Measurements from ENCODE around the gene MOB2. TPM values are rescaled to one million over a fixed set of nuclear protein-coding genes. Genes with fewer than 3 reads are reported as not detected.

The MOB2 gene
- total RNA-seq, 2 donors from 2014 or later: 11.4 to 31.3 TPM

- Histone ChIP-seq H3K36me3 (replicated peaks in 1 of 2; ENCODE audit: insufficient read depth in 1 of 2, low read depth in 2 of 2) (peaks cover 0 to 2% of the 10 kb centered on the region in 2 donors), H3K4me1 (no peaks in the 10 kb centered on the region), H3K4me3 (no peak overlapping the region), H3K27me3 (no peaks in the 10 kb centered on the region), H3K9me3 (no peaks in the 10 kb centered on the region), H3K27ac (no peak overlapping the region)
- DNase-seq: peak in 1 of 4 donors; percentile 3
- intact Hi-C loops (cut with DNase I): no loop called here
- TF ChIP-seq, protein P1, sequence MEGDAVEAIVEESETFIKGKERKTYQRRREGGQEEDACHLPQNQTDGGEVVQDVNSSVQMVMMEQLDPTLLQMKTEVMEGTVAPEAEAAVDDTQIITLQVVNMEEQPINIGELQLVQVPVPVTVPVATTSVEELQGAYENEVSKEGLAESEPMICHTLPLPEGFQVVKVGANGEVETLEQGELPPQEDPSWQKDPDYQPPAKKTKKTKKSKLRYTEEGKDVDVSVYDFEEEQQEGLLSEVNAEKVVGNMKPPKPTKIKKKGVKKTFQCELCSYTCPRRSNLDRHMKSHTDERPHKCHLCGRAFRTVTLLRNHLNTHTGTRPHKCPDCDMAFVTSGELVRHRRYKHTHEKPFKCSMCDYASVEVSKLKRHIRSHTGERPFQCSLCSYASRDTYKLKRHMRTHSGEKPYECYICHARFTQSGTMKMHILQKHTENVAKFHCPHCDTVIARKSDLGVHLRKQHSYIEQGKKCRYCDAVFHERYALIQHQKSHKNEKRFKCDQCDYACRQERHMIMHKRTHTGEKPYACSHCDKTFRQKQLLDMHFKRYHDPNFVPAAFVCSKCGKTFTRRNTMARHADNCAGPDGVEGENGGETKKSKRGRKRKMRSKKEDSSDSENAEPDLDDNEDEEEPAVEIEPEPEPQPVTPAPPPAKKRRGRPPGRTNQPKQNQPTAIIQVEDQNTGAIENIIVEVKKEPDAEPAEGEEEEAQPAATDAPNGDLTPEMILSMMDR (IDR thresholded peaks at IDR 0.05): no peak
- TF ChIP-seq POLR2A (IDR thresholded peaks at IDR 0.05): no peak
- WGBS, 2 donors: 61 to 80% methylated on average over 4 to 7 of the region's 9 CpGs
- no peak for ATAC-seq
Measured at GRCh38 chr11:1471736-1472135, 14.8 kb downstream of the MOB2 start.

DNA sequence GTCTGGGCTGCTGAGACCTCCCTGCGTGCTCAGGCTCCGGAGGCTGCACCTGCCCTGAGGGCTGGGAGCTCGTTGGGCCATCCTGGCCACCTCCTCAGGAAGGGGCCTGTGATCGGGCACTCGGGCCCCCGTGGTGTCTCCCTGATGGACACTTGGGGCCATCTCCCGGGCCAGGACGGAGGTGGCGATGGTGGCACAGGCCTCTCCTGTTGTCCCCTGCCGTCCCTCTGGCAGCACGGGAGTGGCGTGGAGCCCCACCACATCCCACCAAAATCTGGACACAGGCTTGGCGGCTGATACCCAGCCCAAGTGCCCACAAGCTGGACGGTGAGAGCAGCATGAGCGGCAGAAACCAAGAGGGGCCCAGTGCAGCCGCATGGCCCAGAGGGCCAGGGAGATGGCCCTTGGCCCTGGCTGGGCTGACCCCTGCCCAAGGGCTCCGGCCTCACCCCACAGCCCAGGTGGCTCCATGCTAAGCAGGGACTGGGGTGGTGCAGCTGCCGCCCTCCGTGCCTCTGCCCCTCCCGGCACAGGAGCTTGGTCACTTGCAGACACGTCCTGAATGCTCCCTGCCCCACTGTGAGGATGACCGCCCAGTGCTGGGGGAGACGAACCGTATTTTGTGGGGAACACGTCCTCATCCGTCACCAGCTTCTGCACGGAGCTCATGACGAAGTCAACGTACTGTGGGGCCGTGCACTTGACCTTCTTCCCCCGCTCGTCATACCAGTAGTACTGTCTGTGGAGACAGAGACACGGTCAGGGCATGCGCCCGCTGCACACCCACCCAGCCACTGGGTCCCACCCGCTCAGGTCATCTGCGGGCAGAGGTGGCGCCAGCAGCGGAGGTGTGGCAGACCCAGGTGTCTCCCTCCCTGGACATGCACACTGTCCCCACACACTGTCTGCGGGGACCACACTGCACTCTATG, 15.6 kb downstream of the MOB2 start:
- ATAC-seq (no peak), DNase-seq (peak in 2 of 4 donors; percentile 4 to 10)
- 93 to 96% methylated on average over 24 to 32 of the region's 40 CpGs for WGBS, 2 donors
- H3K27me3 ChIP-seq: no peaks in the 10 kb centered on the region
- intact Hi-C loops (cut with DNase I): no loop called here
- no peak overlapping the region for H3K27ac ChIP-seq
- no peaks in the 10 kb centered on the region for H3K4me1 ChIP-seq
- H3K9me3 ChIP-seq: no peaks in the 10 kb centered on the region
- TF ChIP-seq, protein P1 (IDR thresholded peaks at IDR 0.05): no peak
- no peak for TF ChIP-seq POLR2A (IDR thresholded peaks at IDR 0.05)
- H3K36me3 ChIP-seq (replicated peaks in 1 of 2; ENCODE audit: insufficient read depth in 1 of 2, low read depth in 2 of 2): peaks cover 0 to 2% of the 10 kb centered on the region in 2 donors
- no peak overlapping the region for H3K4me3 ChIP-seq

DNA sequence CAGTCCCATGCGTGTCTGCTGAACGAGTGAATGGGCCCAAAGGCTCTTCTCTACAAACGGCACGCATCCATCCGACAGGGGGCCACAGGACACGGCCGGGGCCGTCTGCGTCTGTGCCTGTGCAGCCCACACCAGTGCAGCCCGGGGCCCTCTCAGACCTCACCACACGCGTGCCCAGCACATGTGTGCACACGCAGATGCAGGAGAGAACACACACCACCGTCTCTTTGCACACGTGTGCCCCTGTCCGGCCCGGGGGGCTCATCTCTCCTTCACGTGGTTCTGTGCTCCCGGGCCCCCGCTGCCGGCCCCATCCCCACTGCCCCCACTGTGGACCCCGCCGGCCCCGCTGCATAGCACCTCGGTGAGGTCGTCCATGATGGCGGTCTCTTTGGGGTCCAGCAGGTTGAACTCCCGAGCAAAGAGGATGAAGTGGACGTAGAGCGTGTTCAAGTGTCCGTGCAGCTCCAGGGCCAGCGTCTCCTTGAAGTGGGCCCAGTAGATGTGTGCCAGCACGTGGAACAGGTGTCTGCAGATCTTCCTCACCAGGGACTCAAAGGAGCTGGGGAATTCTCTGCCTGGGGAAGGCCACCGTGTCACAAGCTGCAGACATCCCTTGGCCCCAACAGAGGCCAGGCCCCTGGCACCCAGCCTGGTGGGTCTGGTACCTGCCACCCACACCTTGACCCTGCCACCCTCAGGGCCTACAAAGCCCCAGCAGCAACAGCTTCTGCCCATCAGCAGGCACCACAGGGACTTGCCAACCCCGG, 16.5 kb downstream of the MOB2 start:
- TF ChIP-seq, protein P1 (IDR thresholded peaks at IDR 0.05): no peak
- no peak for TF ChIP-seq POLR2A (IDR thresholded peaks at IDR 0.05)
- Histone ChIP-seq H3K9me3 (no peaks in the 10 kb centered on the region), H3K4me1 (no peaks in the 10 kb centered on the region), H3K27ac (no peak overlapping the region), H3K27me3 (no peaks in the 10 kb centered on the region), H3K4me3 (no peak overlapping the region), H3K36me3 (replicated peaks in 1 of 2; ENCODE audit: insufficient read depth in 1 of 2, low read depth in 2 of 2) (peaks cover 0 to 2% of the 10 kb centered on the region in 2 donors)
- DNase-seq (peak in 1 of 4 donors; percentile 5), ATAC-seq (no peak)
- WGBS, 2 donors: 91 to 96% methylated on average over 11 to 31 of the region's 35 CpGs
- intact Hi-C loops (cut with DNase I): no loop called here

- no peak for TF ChIP-seq POLR2A (IDR thresholded peaks at IDR 0.05)
- TF ChIP-seq, protein P1 (IDR thresholded peaks at IDR 0.05): no peak
- Histone ChIP-seq H3K27ac (no peak overlapping the region), H3K36me3 (replicated peaks in 1 of 2; ENCODE audit: insufficient read depth in 1 of 2, low read depth in 2 of 2) (peaks cover 0 to 2% of the 10 kb centered on the region in 2 donors), H3K27me3 (no peaks in the 10 kb centered on the region), H3K9me3 (no peaks in the 10 kb centered on the region), H3K4me3 (no peak overlapping the region), H3K4me1 (no peaks in the 10 kb centered on the region)
- DNase-seq (peak in 1 of 4 donors; percentile 3), ATAC-seq (no peak)
- 84 to 93% methylated on average over 2 to 18 of the region's 19 CpGs for WGBS, 2 donors
- intact Hi-C loops (cut with DNase I): no loop called here
Measured at GRCh38 chr11:1469287-1469910, 17.2 kb downstream of the MOB2 start.

Measured in body of pancreas (tissue), 4 donors.